ENCODE results near the gene COL6A3. TPM values are rescaled to one million over a fixed set of nuclear protein-coding genes. Genes with fewer than 3 reads are reported as not detected.
"Not testable (repeated sequence)": the region's sequence is repeated elsewhere in the genome, so short reads cannot be mapped to it uniquely, and the experiment has no call there.

The COL6A3 gene
- total RNA-seq, 1 experiment from 2014 or later = 251 TPM

DNA sequence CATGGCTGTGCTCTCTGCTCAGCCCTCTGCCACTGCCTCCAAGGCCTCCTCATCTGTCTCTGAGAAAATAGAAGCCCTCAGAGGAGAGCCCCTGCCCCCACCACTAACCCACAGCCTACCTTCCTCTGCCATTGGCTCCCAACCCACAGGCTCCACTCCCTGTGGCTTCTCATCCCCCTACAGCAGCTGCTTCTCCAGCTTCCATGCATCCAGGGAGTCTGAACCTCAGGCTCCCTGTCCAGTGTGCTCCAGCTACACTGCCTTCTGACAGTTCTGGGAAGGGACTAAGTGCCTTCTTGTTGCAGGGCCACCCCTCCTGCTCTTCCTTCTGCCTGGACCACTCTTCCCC lies 29.3 kb downstream of the COL6A3 start:
- no peak for DNase-seq (ENCODE audit: low read depth)

DNA sequence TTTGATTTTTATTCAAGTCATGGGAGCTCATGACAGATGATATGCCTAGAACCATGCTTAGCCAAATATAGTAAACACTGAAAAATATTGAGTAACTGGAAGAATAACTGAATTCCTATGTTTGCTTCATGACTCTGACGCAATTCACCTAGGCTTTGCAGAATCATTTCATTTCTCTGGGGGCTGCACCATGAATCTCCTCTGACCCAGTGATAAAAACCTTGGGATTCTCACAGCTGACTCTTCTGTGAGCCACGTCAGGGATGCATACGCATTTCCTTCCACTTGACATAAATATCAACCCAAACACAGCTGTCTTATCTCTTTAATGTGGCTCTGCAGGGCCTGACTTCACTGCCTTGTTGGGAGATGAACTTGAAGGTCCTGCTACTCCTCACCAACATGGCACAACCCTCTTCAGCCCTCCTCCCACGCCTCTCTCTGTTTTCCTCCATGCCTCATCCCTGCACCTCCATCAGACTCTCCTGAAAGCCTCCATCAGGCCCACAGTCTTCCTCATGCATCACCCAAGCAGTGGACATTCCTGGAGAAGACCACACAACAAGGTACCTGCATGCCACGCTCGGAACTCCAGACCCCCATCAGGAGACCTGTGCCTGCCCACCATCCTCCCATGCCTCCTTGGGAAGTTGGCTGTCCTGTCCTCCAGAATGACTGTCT lies 29.8 kb downstream of the COL6A3 start:
- no peak for DNase-seq (ENCODE audit: low read depth)

DNA sequence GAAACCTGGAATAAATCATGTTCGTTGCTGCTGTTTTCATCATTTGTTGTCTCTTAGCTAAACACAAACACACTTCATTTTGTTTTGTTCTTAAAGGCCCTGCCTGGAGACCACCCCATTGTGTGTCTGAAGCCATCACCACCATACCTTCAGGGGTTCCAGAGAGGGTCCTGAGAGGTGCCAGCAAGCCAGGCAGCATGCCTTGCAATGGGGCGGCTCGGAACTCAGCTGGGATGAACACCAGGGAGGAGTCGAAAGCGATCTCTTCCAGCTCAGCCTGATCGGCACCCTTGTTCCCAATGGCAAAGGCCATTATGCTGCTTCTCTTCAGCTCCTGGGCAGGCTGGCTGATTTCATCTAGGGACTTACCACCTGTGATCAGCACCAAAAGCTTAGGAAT lies 33.2 kb downstream of the COL6A3 start:
- DNase-seq (ENCODE audit: low read depth) = no peak

DNA sequence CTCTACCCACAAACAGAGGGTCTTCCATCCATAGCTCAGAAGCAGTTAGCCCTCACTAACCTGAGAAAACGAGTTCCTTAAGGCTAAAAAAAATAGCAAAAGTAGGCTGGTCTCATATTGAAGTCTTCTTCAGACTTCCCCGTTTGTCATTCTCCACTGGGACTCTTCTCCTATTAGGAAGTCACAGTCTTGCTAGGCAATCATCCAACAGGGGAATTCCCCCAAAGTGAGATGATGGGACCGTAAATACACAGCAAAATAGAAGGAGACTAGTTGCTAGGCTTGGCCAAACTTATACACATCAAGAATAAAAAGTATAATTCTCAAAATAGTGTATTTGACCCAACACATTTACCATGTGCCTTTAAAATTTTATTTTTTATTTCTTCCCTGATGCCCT lies 34.3 kb downstream of the COL6A3 start:
- no peak for DNase-seq (ENCODE audit: low read depth)

DNA sequence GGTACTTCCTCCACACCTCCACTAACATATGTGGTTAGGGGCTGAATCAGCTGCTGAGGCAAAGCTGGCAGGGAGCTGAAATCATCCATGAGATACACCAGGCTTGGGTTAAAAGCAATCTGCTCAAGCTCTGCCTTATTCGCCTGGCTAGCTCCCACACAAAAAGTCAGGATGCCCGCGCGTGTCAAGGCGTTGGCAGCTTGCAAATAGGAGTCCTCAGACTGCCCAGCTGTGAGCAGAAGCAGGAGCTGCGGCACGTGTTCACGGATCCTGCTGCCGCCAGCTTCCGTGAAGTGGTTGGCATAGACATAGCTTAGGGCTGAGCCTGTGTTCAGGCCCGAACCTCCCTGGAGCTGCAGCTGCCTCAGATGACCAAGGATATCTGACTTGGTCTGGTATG lies 35.3 kb downstream of the COL6A3 start:
- DNase-seq (ENCODE audit: low read depth) = no peak

DNA sequence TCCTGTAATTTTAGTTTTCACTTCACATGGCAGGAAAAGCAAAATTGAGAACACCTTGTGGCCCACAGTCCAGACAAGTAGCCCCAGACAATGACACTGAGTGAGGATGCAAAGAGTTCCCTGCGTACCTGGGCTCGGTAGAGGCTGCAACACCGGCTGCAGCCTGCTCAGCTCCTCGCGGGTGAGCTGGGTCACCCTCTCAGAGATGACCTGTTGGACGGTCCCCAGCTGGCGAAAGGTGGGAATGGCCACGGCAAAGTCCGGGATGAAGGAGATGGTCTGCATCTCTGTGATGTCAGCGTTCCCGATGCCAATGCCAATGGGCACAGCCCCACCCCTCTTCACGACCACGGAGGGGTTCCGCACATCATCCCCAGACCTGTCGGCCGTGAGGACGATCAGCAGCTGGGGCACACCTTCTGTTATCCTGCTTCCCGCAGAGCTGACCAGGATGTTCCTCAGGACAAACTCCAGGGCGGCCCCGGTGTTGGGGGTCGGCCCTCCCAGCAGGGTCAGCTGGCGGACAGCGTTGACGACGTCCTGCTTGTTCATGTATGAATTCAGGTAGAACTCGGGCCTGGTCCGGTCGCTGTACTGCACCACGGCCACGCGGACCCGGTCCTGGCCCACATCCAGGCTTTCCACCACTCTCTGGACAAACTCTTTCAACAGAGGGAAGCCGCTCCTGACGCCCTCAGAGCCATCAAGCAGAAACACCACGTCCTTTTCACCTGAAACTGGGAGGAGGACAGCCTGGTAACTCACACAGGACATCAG lies 39.5 kb downstream of the COL6A3 start:
- no peak for DNase-seq (ENCODE audit: low read depth)

DNA sequence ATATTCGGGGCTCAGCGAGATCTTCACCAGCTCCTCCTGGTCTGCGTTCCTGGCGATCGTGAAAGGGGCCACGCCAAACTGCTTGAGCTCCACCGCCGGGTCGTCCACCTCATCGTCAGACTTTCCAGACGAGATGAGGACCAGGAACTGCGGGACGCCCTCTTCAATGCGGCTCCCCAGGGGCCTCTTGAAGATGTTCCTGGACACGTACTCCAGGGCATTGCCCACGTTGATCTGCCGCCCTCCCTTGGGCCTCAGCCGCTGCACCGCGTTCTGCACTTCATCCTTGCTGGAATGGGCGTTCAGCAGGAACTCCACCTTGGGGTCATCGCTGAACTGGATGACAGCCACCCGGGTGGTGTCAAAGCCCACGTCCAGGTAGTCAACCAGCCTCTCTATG lies 42.1 kb downstream of the COL6A3 start:
- no peak for DNase-seq (ENCODE audit: low read depth)

DNA sequence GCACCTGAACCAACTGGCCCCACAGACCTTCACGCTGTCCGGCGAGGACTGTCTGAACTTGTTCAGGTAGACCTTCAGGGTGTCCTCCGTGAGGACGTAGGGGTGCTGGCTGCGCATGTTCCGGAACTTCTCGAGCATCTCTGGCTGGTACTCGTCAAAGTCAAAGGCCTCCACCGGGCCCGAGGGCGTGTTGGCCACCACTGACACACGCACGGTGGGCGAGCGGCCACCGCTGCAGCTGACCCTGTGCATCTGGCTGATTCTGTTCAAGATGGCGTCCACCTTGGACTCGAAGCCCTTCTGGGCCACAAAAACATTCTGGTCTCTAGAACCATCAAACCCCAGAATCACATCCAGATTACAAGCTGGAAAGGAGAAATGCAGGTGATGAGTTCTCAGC lies 48.3 kb downstream of the COL6A3 start:
- DNase-seq (ENCODE audit: low read depth) = no peak

DNA sequence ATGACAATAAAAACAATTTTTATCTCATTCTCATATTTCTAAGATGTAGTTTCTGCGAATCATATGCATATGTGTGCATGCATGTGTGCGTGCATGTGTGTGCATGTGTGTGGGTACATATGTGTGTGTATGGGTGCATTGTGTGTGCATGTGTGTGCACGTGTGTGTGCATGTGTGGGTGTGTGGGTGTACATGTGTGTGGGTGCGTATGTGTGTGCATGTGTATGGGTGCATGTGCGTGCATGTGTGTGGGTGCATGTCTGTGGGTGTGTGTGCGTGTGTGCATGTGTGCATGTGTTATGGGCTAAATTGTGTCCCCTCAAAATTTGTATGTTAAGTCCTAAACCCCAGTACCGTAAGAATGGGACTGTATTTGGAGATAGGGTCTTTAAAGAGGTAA lies 49.3 kb downstream of the COL6A3 start:
- no peak for DNase-seq (ENCODE audit: low read depth)

DNA sequence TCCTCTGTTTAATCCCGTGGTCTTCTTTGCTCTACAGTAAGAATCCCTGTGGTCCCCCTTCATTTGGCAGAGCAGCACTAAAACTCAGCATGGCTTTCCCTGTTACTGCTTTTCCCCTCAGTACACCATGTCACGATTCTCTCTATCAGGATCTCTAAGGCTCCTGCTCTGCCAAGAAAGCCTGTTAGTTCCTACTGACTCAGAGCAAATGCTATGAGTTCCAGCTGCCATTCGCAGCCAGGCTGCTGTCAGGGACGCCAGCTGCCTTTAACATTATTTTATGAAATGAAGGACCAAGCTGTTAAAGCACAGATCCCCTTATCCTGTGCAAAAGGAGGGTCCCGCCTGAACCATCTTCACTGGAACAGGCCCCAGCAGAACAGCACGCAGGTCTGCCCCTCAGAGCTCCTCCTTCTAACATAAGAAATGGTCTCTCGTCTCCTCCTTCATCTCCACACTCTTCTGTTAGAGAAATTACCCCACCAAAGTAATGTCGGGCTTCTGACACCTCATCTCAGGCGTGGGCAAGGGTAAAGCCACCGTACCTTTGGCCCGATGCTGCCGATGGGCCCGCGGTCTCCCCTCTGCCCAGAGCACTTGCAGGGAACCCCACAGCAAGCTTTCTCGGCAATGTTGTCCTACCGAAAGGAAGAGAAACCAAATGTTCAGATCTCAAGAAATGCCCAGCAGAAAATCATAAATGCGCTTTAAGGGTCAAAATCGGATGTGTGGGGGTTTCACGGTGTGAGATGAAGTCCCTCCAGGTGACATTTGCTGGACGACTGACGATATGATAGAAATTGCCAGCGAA lies 52.6 kb downstream of the COL6A3 start:
- DNase-seq (ENCODE audit: low read depth) = no peak

DNA sequence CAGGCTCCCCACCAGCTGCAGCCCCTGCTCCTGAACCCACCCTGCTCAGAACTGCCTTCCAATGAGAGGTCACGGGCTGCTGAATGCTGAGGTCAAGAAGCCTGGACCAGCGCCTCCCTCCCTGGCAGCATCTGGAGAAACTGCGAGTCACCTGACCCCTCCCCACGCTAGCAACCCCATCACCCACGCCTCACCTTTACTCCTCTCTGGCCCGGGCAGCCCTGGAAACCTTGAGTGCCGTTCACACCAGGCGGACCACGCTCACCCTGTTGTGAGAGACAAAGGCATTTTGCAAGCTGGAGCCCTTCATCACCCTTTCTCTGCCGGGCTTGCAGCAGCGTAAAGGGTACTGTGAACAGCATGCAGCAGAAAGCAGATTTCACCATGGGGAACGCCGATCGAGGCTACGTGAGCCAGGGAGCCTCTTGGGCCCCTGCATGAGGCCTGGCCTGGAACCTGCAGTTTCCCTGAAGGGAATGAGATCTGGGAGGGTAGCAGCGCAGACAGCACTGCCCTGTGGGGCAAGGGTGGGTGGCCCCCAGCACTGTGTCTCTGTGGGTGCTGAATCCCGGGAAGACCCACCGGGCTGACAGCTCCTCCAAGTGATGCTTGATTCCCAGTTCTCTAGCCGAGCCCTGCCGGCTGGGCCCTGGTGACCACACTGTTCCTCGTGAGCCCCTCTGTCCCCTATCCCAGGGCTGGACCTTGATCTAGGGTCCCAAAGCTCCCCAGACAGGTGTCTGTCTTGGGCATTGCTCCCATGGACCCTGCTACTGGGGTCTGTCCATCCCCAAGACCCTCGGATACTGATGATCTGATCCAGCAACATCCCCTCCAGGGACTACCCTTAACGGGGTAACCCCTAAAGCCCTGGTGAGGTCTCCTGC lies 53.8 kb downstream of the COL6A3 start:
- DNase-seq (ENCODE audit: low read depth) = no peak

DNA sequence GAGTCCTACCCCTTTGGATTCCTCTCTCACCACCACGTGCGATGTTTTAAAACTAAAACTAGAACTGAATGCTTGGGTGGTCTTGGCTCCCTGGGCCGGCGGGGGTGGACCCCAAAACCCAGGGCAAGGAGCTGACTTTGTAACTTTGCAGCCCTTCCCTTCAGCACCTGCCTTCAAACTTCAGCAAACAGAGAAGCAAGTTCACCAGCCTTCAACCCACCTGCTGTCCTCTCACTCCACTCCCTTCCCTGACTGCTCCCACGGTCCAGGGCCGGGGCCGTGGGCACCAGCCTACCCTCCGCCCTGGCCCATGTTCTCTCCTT lies 54.5 kb downstream of the COL6A3 start:
- no peak for DNase-seq (ENCODE audit: low read depth)

DNA sequence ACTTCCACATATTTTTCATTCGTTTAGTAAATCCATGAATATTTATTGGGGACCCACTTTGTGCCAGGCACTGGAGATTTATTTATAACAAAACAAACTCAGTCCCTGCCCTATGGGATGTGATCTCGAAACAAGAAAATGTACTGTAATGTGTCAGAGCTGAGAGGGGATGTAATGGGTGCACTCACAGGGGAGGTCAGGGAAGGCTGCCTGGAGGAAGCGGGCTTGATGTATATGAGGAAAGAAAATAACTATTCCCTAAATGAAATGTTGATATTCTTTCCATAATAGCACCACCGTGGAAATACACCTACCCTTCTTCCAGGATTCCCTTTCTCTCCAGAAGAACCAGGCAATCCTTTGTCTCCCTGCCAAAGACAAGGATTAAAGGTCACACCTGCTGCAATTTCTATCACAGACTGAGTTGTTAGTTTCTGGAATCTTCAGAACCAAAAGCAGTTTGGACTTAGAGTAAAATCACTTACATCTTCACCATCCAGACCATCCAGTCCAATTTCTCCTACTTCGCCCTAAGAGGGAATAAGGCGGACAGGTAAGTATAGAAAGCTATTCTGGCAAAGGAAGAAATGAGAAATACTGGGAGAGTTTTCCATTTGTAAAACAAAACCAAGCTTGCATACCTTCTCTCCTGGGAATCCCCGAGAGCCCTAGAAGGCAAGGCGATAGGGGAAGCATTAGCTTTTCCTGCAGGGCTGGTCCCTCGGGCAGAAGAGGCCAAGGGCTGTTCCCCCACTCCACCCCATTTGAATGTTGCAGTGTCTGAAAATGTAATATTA lies 55.0 kb downstream of the COL6A3 start:
- DNase-seq (ENCODE audit: low read depth) = no peak

DNA sequence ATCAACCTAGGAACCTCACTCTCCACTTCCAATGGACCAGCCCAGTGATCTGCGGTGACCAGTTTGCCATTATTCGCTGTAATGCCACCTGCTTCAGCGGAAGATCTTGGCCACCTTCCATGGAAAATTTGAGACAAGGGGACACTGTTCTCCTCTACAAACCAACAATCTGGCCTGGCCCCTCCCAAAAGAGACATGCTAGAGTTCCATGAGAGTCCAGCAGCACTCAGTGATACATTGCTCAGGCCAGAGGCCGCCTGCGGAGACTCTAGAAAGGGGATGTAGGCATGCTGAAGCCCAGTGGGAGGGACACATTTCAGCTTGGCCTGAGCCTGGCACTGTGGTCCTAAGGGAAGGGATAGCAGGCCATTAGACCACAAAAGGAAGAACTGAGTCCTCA lies 58.3 kb downstream of the COL6A3 start:
- no peak for DNase-seq (ENCODE audit: low read depth)

DNA sequence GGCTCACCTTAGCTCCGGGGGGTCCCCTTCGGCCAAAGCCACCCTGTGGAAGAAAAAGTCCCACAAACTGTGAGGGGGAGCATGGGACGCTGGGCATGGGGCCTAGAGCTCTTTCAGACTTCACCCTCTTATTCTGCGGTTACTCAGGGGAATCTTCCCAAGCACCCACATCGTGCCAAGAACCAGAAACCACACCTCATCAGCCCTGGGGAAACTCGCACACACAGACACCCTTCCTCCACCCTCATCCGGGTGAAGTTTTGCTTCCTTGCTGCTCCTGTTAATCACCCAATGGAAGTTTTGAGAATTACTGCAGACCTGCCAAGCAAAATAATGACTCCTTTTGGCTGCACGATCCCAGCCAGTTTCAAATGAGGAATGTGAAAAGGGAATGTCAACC lies 59.1 kb downstream of the COL6A3 start:
- no peak for DNase-seq (ENCODE audit: low read depth)

DNA sequence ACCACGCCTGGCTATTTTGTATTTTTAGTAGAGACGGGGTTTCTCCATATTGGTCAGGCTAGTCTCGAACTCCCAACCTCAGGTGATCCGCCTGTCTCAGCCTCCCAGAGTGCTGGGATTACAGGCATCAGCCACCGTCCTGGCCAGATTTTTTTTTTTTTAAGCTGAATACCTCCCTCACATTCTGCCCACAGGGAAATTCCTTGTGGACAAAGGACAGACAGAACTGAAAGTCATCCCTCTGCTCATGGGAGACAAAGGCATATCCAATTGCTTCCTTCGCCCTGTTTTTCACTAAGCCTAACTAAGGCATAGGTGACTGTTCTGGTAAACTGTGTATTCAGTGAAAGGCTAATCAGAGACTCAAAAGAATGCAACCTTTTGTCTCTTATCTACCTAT lies 59.8 kb downstream of the COL6A3 start:
- not testable (repeated sequence) for DNase-seq (ENCODE audit: low read depth)

DNA sequence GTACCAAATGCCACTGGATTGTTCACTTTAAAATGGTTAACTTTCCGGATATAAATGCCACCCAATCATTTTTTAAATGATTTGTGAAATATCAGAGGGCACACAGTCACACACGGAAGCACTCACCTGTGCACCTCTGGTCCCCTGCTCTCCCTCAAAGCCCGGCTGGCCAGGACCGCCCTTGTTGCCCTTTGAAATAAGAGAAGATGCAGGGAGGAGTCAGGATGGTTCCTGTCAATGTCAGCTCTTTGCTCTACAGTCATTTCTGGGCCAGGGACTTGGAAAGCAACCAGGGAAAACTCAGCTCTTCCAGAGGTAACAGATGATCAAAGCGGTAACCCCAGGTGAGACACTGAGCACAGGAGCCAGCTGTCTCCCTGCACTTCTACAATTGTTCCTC lies 60.7 kb downstream of the COL6A3 start:
- no peak for DNase-seq (ENCODE audit: low read depth)

DNA sequence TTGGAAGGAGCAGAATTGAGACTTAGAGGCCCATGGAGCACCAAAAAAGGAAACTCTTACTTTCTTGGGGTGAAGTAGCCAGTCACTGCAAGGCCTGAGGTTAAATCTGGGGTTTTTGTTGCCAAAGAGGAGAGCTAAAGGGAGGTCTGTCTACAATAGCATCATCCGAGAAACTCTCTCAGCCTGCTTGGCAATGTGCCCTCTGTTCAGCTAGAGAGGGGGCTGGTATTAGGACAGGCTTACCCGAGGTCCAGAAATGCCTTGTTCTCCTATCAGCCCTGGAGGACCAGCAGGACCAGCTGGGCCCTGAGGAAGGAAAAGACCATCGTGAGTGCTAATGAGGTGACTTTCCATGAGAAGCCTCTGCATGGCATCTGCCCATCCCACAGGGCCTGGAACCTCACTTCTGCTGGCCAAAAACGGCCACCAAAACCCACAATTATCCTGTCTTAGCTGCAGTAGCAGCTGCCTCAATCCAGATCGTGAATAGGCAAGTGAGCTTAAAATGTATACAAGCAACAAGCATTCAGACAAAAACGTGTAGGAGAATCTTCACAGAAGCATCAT lies 61.6 kb downstream of the COL6A3 start:
- DNase-seq (ENCODE audit: low read depth) = no peak

DNA sequence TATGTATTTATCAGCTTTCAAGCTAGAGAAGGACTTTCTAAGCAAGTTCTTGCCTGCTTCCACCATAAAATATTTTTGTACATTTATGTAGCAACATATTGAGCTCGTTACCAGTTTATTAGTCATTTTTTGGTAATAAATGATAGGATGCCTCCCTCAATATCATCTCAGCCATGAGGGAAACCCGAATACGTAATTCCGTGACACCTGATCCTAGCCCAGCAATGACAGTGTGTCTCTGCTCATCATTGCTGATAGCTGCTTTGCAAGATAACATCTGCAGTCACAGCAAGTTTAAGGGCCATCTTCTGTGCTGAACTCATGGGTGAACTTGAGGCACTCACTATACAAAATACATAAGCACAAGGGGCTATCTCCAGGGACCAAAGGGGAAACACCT lies 62.2 kb downstream of the COL6A3 start:
- DNase-seq (ENCODE audit: low read depth) = no peak

DNA sequence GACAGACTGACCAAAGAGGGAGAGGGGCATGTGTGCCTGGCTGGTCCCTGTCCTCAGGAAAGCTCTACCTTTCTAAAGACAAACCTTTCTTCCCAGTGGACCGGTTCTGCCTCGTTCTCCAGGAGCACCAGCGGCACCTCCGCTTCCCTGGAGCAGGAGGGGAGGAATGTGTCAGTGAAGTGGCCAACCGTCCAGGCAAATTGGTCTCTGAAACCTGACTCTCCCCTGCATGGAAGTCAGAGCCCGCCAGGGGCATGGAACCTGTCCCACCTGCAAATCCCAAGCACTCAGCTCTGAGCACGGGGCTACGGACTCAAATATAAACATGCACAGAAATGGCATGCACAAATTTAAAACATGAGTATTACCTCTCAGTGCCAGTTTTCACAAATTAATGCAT lies 62.9 kb downstream of the COL6A3 start:
- no peak for DNase-seq (ENCODE audit: low read depth)

Data from HT1080 (cell line).